Breast epithelium (tissue), 3 donors: ENCODE results near the gene TNK2.
"Not testable (repeated sequence)": the region's sequence is repeated elsewhere in the genome, so short reads cannot be mapped to it uniquely, and the experiment has no call there.

Experiments
- CTCF ChIP-seq, 3 donors: fragments of 450-650 bp; IDR thresholded peaks; one replicate each; pipeline ENCODE4 v1.5.1; 2016 to 2017; ENCODE audit warnings: antibody characterized with exemption in 3 of 3, mild to moderate bottlenecking in 3 of 3, moderate library complexity in 3 of 3
- POLR2A ChIP-seq: fragments of 450-650 bp; IDR thresholded peaks from one replicate; pipeline ENCODE4 v1.6.1; 2016; ENCODE audit warnings: antibody characterized with exemption, mild to moderate bottlenecking, moderate library complexity

- TF ChIP-seq POLR2A; CTCF (IDR thresholded peaks at IDR 0.05): not testable (repeated sequence)
These were observed 38.8 kb upstream of the TNK2 start for GRCh38 chr3:195946910-195947699.
